Stimulated activated CD8-positive, alpha-beta memory T cell treated with anti-CD3 and anti-CD28 coated beads, Interleukin-7, amount 100 ng/mL, for 48 hours (primary cell): ENCODE measurements around the gene DIP2C.
"Not testable (repeated sequence)": the region's sequence is repeated elsewhere in the genome, so short reads cannot be mapped to it uniquely, and the experiment has no call there.

Experiments used
- DNase-seq, 2 donors: peaks; one replicate each; pipeline ENCODE4 v3.0.0-alpha.2; 2020; ENCODE audit warnings: low read depth in 1 of 2; ENCODE audit errors: extremely low read depth in 1 of 2

Gene DIP2C

DNA sequence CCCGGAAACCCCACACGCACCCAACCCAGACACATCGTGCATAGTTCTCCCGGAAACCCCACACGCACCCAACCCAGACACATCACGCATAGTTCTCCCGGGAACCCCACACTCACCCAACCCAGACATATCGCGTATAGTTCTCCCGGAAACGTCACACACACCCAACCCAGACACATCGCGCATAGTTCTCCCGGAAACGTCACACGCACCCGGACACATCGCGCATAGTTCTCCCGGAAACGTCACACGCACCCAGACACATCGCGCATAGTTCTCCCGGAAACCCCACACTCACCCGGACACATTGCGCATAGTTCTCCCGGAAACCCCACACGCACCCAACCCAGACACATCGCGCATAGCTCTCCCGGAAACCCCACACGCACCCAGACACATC, 342.3 kb downstream of the DIP2C start:
- not testable (repeated sequence) for DNase-seq

- no peak for DNase-seq
Measured at GRCh38 chr10:344582-345200, 344.8 kb downstream of the DIP2C start.

GRCh38 chr10:343231-344220, 345.9 kb downstream of the DIP2C start:
- DNase-seq: no peak

GRCh38 chr10:341081-341740, 348.3 kb downstream of the DIP2C start:
- no peak for DNase-seq

- DNase-seq: no peak
Measured at GRCh38 chr10:340646-341045, 348.8 kb downstream of the DIP2C start.

GRCh38 chr10:339038-339391, 350.5 kb downstream of the DIP2C start:
- DNase-seq: no peak

- DNase-seq: no peak
Measured at GRCh38 chr10:338171-339037, 351.1 kb downstream of the DIP2C start.

DNA sequence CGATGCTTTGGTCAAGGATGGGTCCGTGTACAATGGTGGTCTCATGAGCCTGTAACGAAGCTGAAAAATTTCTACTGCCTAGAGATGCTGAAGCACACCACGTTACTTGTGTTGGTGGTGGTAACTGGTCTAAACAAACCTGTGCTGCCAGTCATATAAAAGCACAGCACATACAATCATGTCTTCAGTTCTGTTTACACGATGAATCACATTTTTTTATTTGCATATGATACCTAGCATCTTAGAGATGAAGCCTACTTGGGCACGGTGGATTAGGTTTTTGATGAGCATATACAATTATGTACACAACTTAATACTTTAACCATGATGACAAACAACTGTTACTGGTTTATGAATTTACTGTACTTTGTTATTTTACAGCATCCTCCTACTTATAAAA, 353.2 kb downstream of the DIP2C start:
- no peak for DNase-seq

DNA sequence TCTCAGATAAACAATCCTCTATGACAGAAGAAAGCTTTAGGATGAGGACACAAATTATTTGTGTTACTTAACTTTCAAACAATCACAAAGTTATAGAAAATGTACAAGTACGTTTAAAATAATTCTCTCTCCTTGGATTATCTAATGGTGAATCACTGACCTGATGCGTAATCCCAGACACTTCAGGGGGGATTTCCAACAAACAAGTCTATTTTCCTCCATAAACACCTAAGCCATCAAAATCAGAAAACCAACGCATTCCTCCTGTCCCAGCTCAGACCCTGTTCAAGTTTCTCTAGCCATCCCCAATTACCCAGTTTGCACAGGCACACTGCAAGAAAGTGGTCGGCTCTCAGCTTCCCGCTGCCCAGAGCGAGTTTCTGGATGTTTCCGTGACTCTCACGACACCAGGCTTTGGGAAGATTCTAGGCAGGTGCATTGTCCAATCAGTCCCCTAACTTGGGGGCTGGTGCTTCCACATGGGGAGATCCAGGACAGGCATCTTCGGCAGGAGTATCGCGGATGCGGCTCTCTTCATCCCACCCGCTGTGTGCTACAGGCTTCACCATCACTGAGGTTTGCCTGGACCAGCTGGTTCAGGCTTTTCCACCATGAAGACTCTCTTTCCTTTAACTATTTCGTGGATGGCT, 354.2 kb downstream of the DIP2C start:
- no peak for DNase-seq

DNA sequence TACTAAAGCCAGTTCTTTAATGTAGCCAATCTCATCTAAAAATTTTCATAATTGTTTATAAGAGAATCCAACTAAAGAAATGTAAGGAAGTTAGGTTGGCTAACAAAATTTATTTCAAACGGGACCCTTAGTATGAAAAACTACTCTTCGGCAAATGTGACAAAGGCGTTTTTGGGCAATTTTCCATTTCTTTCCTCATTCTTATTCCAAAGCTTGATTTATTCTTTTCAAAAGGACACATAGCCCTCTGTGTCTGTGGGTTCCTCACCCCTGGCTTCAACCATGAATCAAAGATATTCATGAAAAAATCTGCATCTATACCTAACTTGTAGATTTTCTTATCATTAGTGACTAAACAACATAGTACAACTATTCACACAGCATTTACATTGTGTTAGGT, 358.3 kb downstream of the DIP2C start:
- no peak for DNase-seq

GRCh38 chr10:329361-330099, 359.9 kb downstream of the DIP2C start:
- DNase-seq: peak in 1 of 2 donors; percentile 18

DNA sequence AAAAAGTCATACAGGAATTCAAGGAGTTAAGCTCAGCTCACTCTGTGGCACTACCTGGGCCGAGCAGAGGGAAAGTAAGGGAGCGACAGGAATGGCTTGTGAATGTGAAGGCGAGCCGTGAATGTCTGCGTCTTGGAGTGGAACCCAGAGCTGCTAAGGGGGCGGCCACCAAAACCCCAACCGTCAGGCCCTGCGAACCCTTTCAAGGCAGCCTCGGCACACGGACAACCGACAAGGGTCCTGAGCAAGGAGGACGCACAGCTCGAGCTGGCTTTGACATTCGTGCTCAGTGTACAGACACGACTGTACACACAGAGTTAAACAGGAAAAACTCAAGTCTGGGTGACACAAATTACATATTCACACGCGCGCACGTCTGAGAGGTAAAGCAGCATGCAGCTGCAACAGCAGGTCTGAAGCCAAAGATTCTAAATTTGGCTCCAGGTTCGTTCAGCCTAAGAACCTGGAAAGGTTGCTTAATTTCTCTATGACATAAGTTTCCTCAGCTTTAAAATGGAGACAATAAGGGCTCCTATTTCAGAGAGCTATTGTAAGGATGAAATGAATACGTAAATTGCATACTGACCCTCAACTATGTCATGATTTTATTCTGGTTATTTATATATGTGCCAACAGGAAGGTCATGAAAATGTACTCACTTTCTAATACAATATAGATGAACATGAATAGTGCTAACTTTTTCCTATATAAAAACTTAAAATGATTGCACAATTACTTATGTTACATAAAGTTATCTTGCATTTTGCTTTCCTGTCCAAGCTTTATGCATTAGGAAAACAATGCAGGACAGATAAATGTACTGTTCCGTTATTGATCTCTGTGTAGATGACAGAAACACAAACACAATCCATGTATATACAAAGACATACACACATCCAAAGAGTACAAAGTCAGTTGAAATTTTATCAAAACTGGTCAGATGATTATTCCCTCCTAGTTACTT, 361.3 kb downstream of the DIP2C start:
- DNase-seq: no peak

DNA sequence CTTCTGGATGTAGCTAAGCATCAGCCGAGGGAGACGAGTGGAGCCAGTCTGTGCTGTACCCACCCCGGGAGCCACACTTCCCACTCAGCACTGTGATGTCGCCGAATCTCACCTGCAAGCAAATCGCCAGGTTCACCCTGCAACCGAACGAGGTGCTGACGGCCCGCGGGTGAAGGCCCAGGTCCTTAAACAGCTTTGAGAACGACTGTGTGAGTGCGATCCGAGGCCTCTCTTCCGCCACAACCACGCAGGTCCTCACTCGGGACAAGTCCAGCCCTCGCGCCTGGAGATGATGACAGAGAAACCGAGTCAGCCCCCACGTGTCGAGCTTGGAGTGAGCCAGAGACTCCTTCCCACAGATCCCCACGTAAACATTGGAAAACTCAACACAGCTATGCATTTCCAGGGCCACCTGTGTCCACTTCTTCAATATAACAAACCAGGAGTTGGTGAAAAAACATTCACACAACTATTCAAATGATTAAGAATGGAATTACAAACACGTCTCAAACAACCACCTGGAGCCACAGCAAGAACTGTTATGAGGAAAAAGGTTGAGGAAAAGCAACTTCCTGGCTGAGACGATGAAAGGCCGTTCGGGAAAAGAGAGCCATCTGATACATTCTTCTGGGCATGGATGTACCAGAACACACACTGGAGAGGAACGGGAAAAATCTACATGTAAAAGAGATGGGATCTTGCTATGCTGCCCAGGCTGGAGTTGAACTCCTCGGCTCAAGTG, 362.4 kb downstream of the DIP2C start:
- no peak for DNase-seq

- DNase-seq: no peak
Measured at GRCh38 chr10:326350-326749, 363.1 kb downstream of the DIP2C start.

DNA sequence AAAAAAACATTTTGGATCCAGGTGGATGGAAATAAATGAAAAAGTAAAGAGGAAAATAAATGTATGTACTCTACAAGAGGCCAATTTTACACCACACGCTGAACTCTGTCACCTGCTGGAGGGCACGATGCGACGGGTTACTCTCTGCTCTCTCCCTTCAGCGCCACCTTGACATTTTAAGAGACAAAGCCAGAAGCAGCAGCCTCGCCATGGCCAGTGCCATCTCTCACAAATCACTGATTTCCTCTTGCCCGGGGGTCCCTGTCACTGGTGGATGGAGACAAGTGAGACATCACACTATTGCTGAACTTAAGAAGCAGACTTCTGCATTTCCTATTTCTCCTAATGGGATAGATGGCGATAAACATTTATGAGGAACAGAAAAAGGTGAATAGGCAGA, 364.2 kb downstream of the DIP2C start:
- no peak for DNase-seq

GRCh38 chr10:324593-324992, 364.9 kb downstream of the DIP2C start:
- no peak for DNase-seq

DNA sequence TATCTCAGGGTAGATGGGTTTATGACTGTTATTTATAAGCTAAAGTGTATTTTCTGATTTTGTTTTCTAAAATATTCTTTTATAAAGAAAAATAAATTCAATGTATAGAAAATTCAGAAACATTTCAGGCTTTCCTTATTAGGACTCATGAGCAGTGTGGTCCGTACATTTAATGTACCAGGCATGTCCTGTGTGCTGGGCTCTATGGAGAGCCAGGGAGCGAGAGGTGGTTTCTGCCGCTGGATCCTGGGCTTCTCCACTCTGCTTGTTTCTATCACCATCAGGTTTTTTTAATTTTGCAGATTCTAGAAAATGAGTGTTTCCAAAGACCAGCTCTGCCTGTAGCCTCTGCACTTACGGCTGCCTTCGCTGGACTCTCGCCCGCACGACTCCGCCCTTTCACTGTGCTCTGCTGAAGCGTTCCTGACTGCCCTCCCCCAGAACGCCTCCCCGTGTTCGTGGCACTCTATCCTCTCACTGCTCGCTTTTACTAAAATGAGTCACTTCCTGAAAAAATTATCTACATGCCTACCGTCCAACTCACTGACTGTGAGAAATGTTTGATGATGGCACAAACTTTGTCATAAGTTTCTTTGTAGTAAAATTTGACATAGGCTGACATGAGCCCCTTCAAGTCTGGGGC, 365.7 kb downstream of the DIP2C start:
- peak; percentile 20 to 22 for DNase-seq
